ENCODE measurements around the gene CACNA1G.

CACNA1G gene

DNA sequence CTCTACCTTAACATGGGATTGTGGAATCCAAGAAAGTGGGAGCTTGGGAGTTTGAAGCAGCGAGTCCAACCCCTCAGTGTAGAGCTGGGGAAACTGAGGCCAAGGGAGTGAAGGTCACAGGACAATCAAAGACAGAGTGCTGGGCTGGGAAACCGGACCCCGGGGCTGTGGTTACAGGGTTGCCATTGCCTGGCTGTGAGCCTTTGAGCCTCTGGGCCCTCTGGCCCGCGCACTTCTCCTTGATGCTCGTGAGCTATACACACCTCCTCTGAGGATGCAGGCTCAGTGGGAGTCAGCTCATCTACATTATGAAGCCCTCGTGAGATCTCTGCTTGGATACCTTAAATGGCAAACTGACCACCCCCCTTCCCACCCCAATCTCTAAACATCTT, 76.3 kb downstream of the CACNA1G start:
- no peak overlapping the region for H2AFZ ChIP-seq (ENCODE audit: low read length)
- H3K9me3 ChIP-seq (ENCODE audit: low read length), result no peaks in the 10 kb centered on the region
- no peak overlapping the region for H3K27ac ChIP-seq (ENCODE audit: low read depth, low read length, poor library complexity, severe bottlenecking)
- TF ChIP-seq, protein P1, sequence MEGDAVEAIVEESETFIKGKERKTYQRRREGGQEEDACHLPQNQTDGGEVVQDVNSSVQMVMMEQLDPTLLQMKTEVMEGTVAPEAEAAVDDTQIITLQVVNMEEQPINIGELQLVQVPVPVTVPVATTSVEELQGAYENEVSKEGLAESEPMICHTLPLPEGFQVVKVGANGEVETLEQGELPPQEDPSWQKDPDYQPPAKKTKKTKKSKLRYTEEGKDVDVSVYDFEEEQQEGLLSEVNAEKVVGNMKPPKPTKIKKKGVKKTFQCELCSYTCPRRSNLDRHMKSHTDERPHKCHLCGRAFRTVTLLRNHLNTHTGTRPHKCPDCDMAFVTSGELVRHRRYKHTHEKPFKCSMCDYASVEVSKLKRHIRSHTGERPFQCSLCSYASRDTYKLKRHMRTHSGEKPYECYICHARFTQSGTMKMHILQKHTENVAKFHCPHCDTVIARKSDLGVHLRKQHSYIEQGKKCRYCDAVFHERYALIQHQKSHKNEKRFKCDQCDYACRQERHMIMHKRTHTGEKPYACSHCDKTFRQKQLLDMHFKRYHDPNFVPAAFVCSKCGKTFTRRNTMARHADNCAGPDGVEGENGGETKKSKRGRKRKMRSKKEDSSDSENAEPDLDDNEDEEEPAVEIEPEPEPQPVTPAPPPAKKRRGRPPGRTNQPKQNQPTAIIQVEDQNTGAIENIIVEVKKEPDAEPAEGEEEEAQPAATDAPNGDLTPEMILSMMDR (IDR thresholded peaks at IDR 0.05; ENCODE audit: low read length), result no peak
- no peak for TF ChIP-seq EZH2 (IDR thresholded peaks at IDR 0.05; ENCODE audit: borderline replicate concordance, low read length)
- H3K4me3 ChIP-seq (ENCODE audit: low read depth, low read length, poor library complexity, severe bottlenecking), result no peak overlapping the region
- H3K79me2 ChIP-seq (ENCODE audit: insufficient read depth, low read length), result no peaks in the 10 kb centered on the region
- no peaks in the 10 kb centered on the region for H3F3A ChIP-seq (ENCODE audit: insufficient read depth, low read length)
- 0 out of 2 replicates have a peak, but pooled peaks cover 6% of the 10 kb centered on the region for H3K27me3 ChIP-seq (ENCODE audit: insufficient read depth, low read length)
- H3K36me3 ChIP-seq (ENCODE audit: insufficient read depth, low read length), result no peaks in the 10 kb centered on the region
- H3K9me2 ChIP-seq (ENCODE audit: low read depth, low read length), result no peaks in the 10 kb centered on the region
- no peak overlapping the region for H3K9ac ChIP-seq (ENCODE audit: low read length)
- no peak overlapping the region for H3K4me2 ChIP-seq (ENCODE audit: low read length)
- no peaks in the 10 kb centered on the region for H4K20me1 ChIP-seq (ENCODE audit: insufficient read depth, low read length)
- H3K4me1 ChIP-seq (ENCODE audit: insufficient read depth, low read length, severe bottlenecking), result peaks cover 5% of the 10 kb centered on the region

DNA sequence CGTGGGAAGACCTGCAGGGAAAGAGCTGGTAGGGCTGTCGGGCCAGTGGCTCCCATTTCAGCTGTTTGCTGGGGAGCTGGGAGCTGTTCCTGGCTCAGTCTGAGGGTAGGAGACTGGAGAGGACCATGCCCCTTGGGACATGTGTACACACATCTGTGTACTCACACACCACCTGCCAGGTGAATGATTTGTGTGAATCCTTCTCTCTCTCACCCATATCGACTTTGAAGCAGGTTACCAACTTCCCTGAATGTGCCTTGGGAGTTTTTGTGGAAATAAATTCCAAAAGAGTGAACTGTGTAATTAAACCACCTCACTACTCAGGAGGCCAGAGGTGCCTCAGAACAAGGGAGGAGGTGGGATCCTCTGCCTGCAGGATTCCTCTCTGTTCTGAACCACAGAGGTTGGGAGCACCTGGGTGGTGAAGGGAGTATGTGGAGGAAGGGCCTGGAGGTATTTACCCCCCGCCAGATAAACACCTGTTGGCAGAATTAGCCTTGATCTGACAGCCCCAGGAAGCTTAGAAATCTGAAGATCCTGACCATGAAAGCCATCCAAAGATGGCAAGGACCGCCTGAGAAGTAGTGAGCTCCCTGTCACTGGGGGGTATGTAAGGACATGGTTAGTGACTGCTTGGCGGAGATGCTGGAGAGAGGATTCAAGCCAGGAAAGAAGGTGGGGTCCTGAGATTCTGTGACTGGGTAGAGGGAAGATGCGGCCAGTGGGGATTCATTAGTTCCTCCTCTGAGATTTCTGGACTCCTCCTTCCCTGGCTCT, 77.5 kb downstream of the CACNA1G start:
- no peak overlapping the region for H3K9ac ChIP-seq (ENCODE audit: low read length)

DNA sequence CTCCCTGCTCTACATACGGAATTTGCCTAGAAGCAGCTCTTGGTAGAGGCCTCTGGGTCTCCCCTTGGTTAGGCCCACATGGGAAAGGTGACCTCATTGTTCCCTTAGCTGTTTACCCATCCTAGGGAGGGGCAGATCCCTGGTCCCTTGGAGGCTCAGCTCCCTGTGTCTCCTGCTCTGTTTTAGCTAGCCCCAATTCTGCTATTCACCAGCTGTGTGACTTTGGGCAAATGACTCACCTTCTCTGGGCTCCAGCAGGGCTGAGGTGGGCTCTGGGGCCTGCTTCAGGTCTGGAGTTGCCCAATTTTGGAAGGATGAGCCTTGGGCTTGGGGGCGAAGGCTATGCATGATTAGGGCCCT, 78.1 kb downstream of the CACNA1G start:
- Histone ChIP-seq H3K79me2 (ENCODE audit: insufficient read depth, low read length) (no peaks in the 10 kb centered on the region), H3K9me2 (ENCODE audit: low read depth, low read length) (no peaks in the 10 kb centered on the region), H3K9ac (ENCODE audit: low read length) (no peak overlapping the region), H3K4me2 (ENCODE audit: low read length) (no peak overlapping the region), H3K4me1 (ENCODE audit: insufficient read depth, low read length, severe bottlenecking) (no peaks in the 10 kb centered on the region), H4K20me1 (ENCODE audit: insufficient read depth, low read length) (no peaks in the 10 kb centered on the region), H3F3A (ENCODE audit: insufficient read depth, low read length) (no peaks in the 10 kb centered on the region), H2AFZ (ENCODE audit: low read length) (no peak overlapping the region), H3K27me3 (ENCODE audit: insufficient read depth, low read length) (no peaks in the 10 kb centered on the region), H3K4me3 (ENCODE audit: low read depth, low read length, poor library complexity, severe bottlenecking) (no peak overlapping the region), H3K9me3 (ENCODE audit: low read length) (no peaks in the 10 kb centered on the region), H3K36me3 (ENCODE audit: insufficient read depth, low read length) (no peaks in the 10 kb centered on the region), H3K27ac (ENCODE audit: low read depth, low read length, poor library complexity, severe bottlenecking) (no peak overlapping the region)
- TF ChIP-seq, protein P1 (IDR thresholded peaks at IDR 0.05; ENCODE audit: low read length), result no peak
- no peak for TF ChIP-seq EZH2 (IDR thresholded peaks at IDR 0.05; ENCODE audit: borderline replicate concordance, low read length)

More for the DNA sequence above, 77.5 kb downstream of the CACNA1G start:
- H3K4me3 ChIP-seq (ENCODE audit: low read depth, low read length, poor library complexity, severe bottlenecking), result no peak overlapping the region
- no peaks in the 10 kb centered on the region for H3K9me3 ChIP-seq (ENCODE audit: low read length)
- no peak overlapping the region for H3K27ac ChIP-seq (ENCODE audit: low read depth, low read length, poor library complexity, severe bottlenecking)
- no peaks in the 10 kb centered on the region for H3K9me2 ChIP-seq (ENCODE audit: low read depth, low read length)
- no peaks in the 10 kb centered on the region for H3K27me3 ChIP-seq (ENCODE audit: insufficient read depth, low read length)
- H3K4me1 ChIP-seq (ENCODE audit: insufficient read depth, low read length, severe bottlenecking), result no peaks in the 10 kb centered on the region
- no peak overlapping the region for H3K4me2 ChIP-seq (ENCODE audit: low read length)
- H4K20me1 ChIP-seq (ENCODE audit: insufficient read depth, low read length), result no peaks in the 10 kb centered on the region
- H3K36me3 ChIP-seq (ENCODE audit: insufficient read depth, low read length), result no peaks in the 10 kb centered on the region
- no peak overlapping the region for H2AFZ ChIP-seq (ENCODE audit: low read length)
- TF ChIP-seq, protein P1 (IDR thresholded peaks at IDR 0.05; ENCODE audit: low read length), result no peak
- no peak for TF ChIP-seq EZH2 (IDR thresholded peaks at IDR 0.05; ENCODE audit: borderline replicate concordance, low read length)
- no peaks in the 10 kb centered on the region for H3K79me2 ChIP-seq (ENCODE audit: insufficient read depth, low read length)
- H3F3A ChIP-seq (ENCODE audit: insufficient read depth, low read length), result no peaks in the 10 kb centered on the region
